Measurements from ENCODE around the gene IFT20. TPM values are rescaled to one million over a fixed set of nuclear protein-coding genes. Genes with fewer than 3 reads are reported as not detected.

IFT20 gene
- polyA plus RNA-seq (2013), result 49.1 and 51.9 TPM in 2 replicates

- Histone ChIP-seq H4K91ac (ENCODE audit: low read depth, low read length) (peak within 1 kb of the TSS; percentile 99), H3K23ac (ENCODE audit: low read length) (no peak within 1 kb of the TSS), H2AK5ac (ENCODE audit: low read length) (peak within 1 kb of the TSS; percentile 97), H3K14ac (ENCODE audit: low read length) (peak within 1 kb of the TSS; percentile 97), H2BK120ac (ENCODE audit: insufficient read depth, low read length, poor library complexity) (peak within 1 kb of the TSS; percentile 95), H3K4me3 (ENCODE audit: low read depth, low read length) (peak within 1 kb of the TSS; percentile 94), H3K36me3 (ENCODE audit: control insufficient read depth in 1 of 2, insufficient read depth in 2 of 2, low read length in 2 of 2) (peaks cover 20 to 24% of the 10 kb centered on the region in 2 experiments), H2AFZ (ENCODE audit: insufficient read depth, low read length, poor library complexity) (peak within 1 kb of the TSS; percentile 85), H2BK5ac (ENCODE audit: low read depth, low read length, poor library complexity) (peak within 1 kb of the TSS; percentile 96), H3K9me3 (ENCODE audit: insufficient read depth, low read depth, low read length) (peaks cover 3% of the 10 kb centered on the region), H3K79me1 (ENCODE audit: low read length) (peaks cover 11% of the 10 kb centered on the region), H3K27ac (ENCODE audit: low read depth, low read length) (peak within 1 kb of the TSS; percentile 96), H3K4me1 (ENCODE audit: control insufficient read depth in 1 of 2, insufficient read depth in 2 of 2, low read length in 2 of 2) (peaks cover 20 to 25% of the 10 kb centered on the region in 2 experiments), H3K4me2 (ENCODE audit: low read length) (peak within 1 kb of the TSS; percentile 85), H4K12ac (ENCODE audit: low read depth, low read length) (peak within 1 kb of the TSS; percentile 96), H3K4ac (ENCODE audit: low read depth, low read length) (peak within 1 kb of the TSS; percentile 87), H3K18ac (ENCODE audit: low read length) (peak within 1 kb of the TSS; percentile 96), H4K8ac (ENCODE audit: low read depth, low read length) (peak within 1 kb of the TSS; percentile 97), H3K9ac (ENCODE audit: low read length) (peak within 1 kb of the TSS; percentile 82), H3K27me3 (ENCODE audit: insufficient read depth, low read length) (no peaks in the 10 kb centered on the region), H3K79me2 (ENCODE audit: control insufficient read depth, insufficient read depth, low read length, poor library complexity) (peaks cover 22% of the 10 kb centered on the region), H2BK12ac (ENCODE audit: low read length) (peak within 1 kb of the TSS; percentile 78)
- no CpG with 5 or more reads among the region's 62 CpGs for WGBS (ENCODE audit: extremely low coverage, insufficient coverage, insufficient read length)
- peak; percentile 100 for DNase-seq
Measured at GRCh38 chr17:28335201-28335958, at the start of gene IFT20, which contains the start of gene TNFAIP1. Gene IFT20 (minus strand): TSS chr17:28335472. CDS start chr17:28331985, 3,487 bp downstream. Gene TNFAIP1 (plus strand): TSS chr17:28335761. CDS start chr17:28339522, 3,761 bp downstream.

GRCh38 chr17:28385037-28385400 is 49.7 kb upstream of the IFT20 start:
- Histone ChIP-seq H2BK120ac (ENCODE audit: insufficient read depth, low read length, poor library complexity) (no peak overlapping the region), H3K4me1 (ENCODE audit: control insufficient read depth in 1 of 2, insufficient read depth in 2 of 2, low read length in 2 of 2) (peaks cover 9 to 23% of the 10 kb centered on the region in 2 experiments), H3K9ac (ENCODE audit: low read length) (no peak overlapping the region), H3K4me3 (ENCODE audit: low read depth, low read length) (peak overlapping the region; percentile 15), H3K14ac (ENCODE audit: low read length) (no peak overlapping the region), H3K23ac (ENCODE audit: low read length) (no peak overlapping the region), H3K4ac (ENCODE audit: low read depth, low read length) (no peak overlapping the region), H3K9me3 (ENCODE audit: insufficient read depth, low read depth, low read length) (peaks cover 3% of the 10 kb centered on the region), H3K79me1 (ENCODE audit: low read length) (no peaks in the 10 kb centered on the region), H3K18ac (ENCODE audit: low read length) (no peak overlapping the region), H3K79me2 (ENCODE audit: control insufficient read depth, insufficient read depth, low read length, poor library complexity) (no peaks in the 10 kb centered on the region), H3K27ac (ENCODE audit: low read depth, low read length) (no peak overlapping the region), H2AFZ (ENCODE audit: insufficient read depth, low read length, poor library complexity) (no peak overlapping the region), H3K36me3 (ENCODE audit: control insufficient read depth in 1 of 2, insufficient read depth in 2 of 2, low read length in 2 of 2) (no peaks in the 10 kb centered on the region), H4K91ac (ENCODE audit: low read depth, low read length) (no peak overlapping the region), H2AK5ac (ENCODE audit: low read length) (no peak overlapping the region), H3K27me3 (ENCODE audit: insufficient read depth, low read length) (peaks cover 21% of the 10 kb centered on the region), H4K8ac (ENCODE audit: low read depth, low read length) (no peak overlapping the region), H2BK12ac (ENCODE audit: low read length) (no peak overlapping the region), H2BK5ac (ENCODE audit: low read depth, low read length, poor library complexity) (no peak overlapping the region), H4K12ac (ENCODE audit: low read depth, low read length) (no peak overlapping the region), H3K4me2 (ENCODE audit: low read length) (peak overlapping the region; percentile 57)
- peak; percentile 82 to 84 for DNase-seq
- no CpG with 5 or more reads among the region's 29 CpGs for WGBS (ENCODE audit: extremely low coverage, insufficient coverage, insufficient read length)

GRCh38 chr17:28384281-28385036 is 49.2 kb upstream of the IFT20 start:
- peak overlapping the region; percentile 15 for H3K4me3 ChIP-seq (ENCODE audit: low read depth, low read length)
- no peak overlapping the region for H3K9ac ChIP-seq (ENCODE audit: low read length)
- DNase-seq, result peak; percentile 27 to 56
- H2BK120ac ChIP-seq (ENCODE audit: insufficient read depth, low read length, poor library complexity), result no peak overlapping the region
- no peaks in the 10 kb centered on the region for H3K79me2 ChIP-seq (ENCODE audit: control insufficient read depth, insufficient read depth, low read length, poor library complexity)
- H2AK5ac ChIP-seq (ENCODE audit: low read length), result no peak overlapping the region
- peak overlapping the region; percentile 38 for H2AFZ ChIP-seq (ENCODE audit: insufficient read depth, low read length, poor library complexity)
- no CpG with 5 or more reads among the region's 56 CpGs for WGBS (ENCODE audit: extremely low coverage, insufficient coverage, insufficient read length)
- H3K9me3 ChIP-seq (ENCODE audit: insufficient read depth, low read depth, low read length), result peaks cover 3% of the 10 kb centered on the region
- no peaks in the 10 kb centered on the region for H3K36me3 ChIP-seq (ENCODE audit: control insufficient read depth in 1 of 2, insufficient read depth in 2 of 2, low read length in 2 of 2)
- H4K8ac ChIP-seq (ENCODE audit: low read depth, low read length), result no peak overlapping the region
- no peak overlapping the region for H4K91ac ChIP-seq (ENCODE audit: low read depth, low read length)
- no peak overlapping the region for H2BK12ac ChIP-seq (ENCODE audit: low read length)
- H3K27ac ChIP-seq (ENCODE audit: low read depth, low read length), result no peak overlapping the region
- peaks cover 9 to 25% of the 10 kb centered on the region in 2 experiments for H3K4me1 ChIP-seq (ENCODE audit: control insufficient read depth in 1 of 2, insufficient read depth in 2 of 2, low read length in 2 of 2)
- peaks cover 21% of the 10 kb centered on the region for H3K27me3 ChIP-seq (ENCODE audit: insufficient read depth, low read length)
- H3K14ac ChIP-seq (ENCODE audit: low read length), result peak overlapping the region; percentile 24
- peak overlapping the region; percentile 57 for H3K4me2 ChIP-seq (ENCODE audit: low read length)
- H4K12ac ChIP-seq (ENCODE audit: low read depth, low read length), result no peak overlapping the region
- H3K18ac ChIP-seq (ENCODE audit: low read length), result no peak overlapping the region
- H3K79me1 ChIP-seq (ENCODE audit: low read length), result no peaks in the 10 kb centered on the region
- no peak overlapping the region for H2BK5ac ChIP-seq (ENCODE audit: low read depth, low read length, poor library complexity)
- no peak overlapping the region for H3K4ac ChIP-seq (ENCODE audit: low read depth, low read length)
- no peak overlapping the region for H3K23ac ChIP-seq (ENCODE audit: low read length)

GRCh38 chr17:28381141-28381825 is 46.0 kb upstream of the IFT20 start:
- H2AK5ac ChIP-seq (ENCODE audit: low read length), result no peak overlapping the region
- no peak overlapping the region for H2BK120ac ChIP-seq (ENCODE audit: insufficient read depth, low read length, poor library complexity)
- H3K4ac ChIP-seq (ENCODE audit: low read depth, low read length), result no peak overlapping the region
- H3K79me1 ChIP-seq (ENCODE audit: low read length), result no peaks in the 10 kb centered on the region
- H3K14ac ChIP-seq (ENCODE audit: low read length), result no peak overlapping the region
- H3K4me3 ChIP-seq (ENCODE audit: low read depth, low read length), result no peak overlapping the region
- H3K23ac ChIP-seq (ENCODE audit: low read length), result no peak overlapping the region
- no peak overlapping the region for H3K9ac ChIP-seq (ENCODE audit: low read length)
- DNase-seq, result peak; percentile 39 to 64
- peaks cover 9 to 25% of the 10 kb centered on the region in 2 experiments for H3K4me1 ChIP-seq (ENCODE audit: control insufficient read depth in 1 of 2, insufficient read depth in 2 of 2, low read length in 2 of 2)
- H2AFZ ChIP-seq (ENCODE audit: insufficient read depth, low read length, poor library complexity), result no peak overlapping the region
- H4K91ac ChIP-seq (ENCODE audit: low read depth, low read length), result no peak overlapping the region
- H3K18ac ChIP-seq (ENCODE audit: low read length), result no peak overlapping the region
- H3K4me2 ChIP-seq (ENCODE audit: low read length), result peak overlapping the region; percentile 46
- no peak overlapping the region for H4K8ac ChIP-seq (ENCODE audit: low read depth, low read length)
- WGBS (ENCODE audit: extremely low coverage, insufficient coverage, insufficient read length), result no CpG with 5 or more reads among the region's 72 CpGs
- no peak overlapping the region for H4K12ac ChIP-seq (ENCODE audit: low read depth, low read length)
- H3K27me3 ChIP-seq (ENCODE audit: insufficient read depth, low read length), result peaks cover 21% of the 10 kb centered on the region
- peaks cover 3% of the 10 kb centered on the region for H3K9me3 ChIP-seq (ENCODE audit: insufficient read depth, low read depth, low read length)
- H2BK5ac ChIP-seq (ENCODE audit: low read depth, low read length, poor library complexity), result no peak overlapping the region
- peak overlapping the region; percentile 13 for H2BK12ac ChIP-seq (ENCODE audit: low read length)
- H3K36me3 ChIP-seq (ENCODE audit: control insufficient read depth in 1 of 2, insufficient read depth in 2 of 2, low read length in 2 of 2), result no peaks in the 10 kb centered on the region
- no peak overlapping the region for H3K27ac ChIP-seq (ENCODE audit: low read depth, low read length)
- no peaks in the 10 kb centered on the region for H3K79me2 ChIP-seq (ENCODE audit: control insufficient read depth, insufficient read depth, low read length, poor library complexity)
